HepG2 (cell line): ENCODE data around the gene NSMCE4A. TPM values are rescaled to one million over a fixed set of nuclear protein-coding genes. Genes with fewer than 3 reads are reported as not detected.

Experiments
- CBX1 ChIP-seq: IDR thresholded peaks from one replicate; pipeline ENCODE4 v1.6.1; 2016; ENCODE audit warnings: antibody characterized with exemption, low read depth
- GATAD2A ChIP-seq: IDR thresholded peaks from 2 replicates; pipeline ENCODE4 v1.6.1; 2016
- HMG20B ChIP-seq: conservative IDR thresholded peaks from 2 replicates; pipeline ENCODE4 v1.6.1; 2016; ENCODE audit warnings: missing genetic modification reagents, missing compliant biosample characterization
- HNF4A ChIP-seq: sonication (generic); formaldehyde crosslinking; IDR thresholded peaks from 2 replicates; pipeline ENCODE4 v1.4.0; 2020; ENCODE audit warnings: missing genetic modification reagents
- HNRNPK ChIP-seq: fragments of 200-400 bp; formaldehyde crosslinking; IDR thresholded peaks from 2 replicates; pipeline ENCODE4 v1.6.1; 2018; ENCODE audit warnings: low read length, low read depth, moderate library complexity, mild to moderate bottlenecking; ENCODE audit not compliant: poor library complexity, severe bottlenecking
- KAT8 ChIP-seq: IDR thresholded peaks from 2 replicates; pipeline ENCODE4 v1.6.1; 2016; ENCODE audit warnings: missing genetic modification reagents, missing compliant biosample characterization
- MAZ ChIP-seq, 2 experiments: sonication (generic) in 1 of 2; formaldehyde crosslinking in 1 of 2; IDR thresholded peaks; 2 replicates each; pipeline versions ENCODE4 v1.5.0 to v1.6.1; 2012 to 2020; ENCODE audit warnings: low read depth in 2 of 2, mild to moderate bottlenecking in 2 of 2, borderline replicate concordance in 1 of 2, improper control_type of control experiment in 1 of 2, low read length in 1 of 2, missing genetic modification reagents in 1 of 2, moderate library complexity in 1 of 2
- MEIS1 ChIP-seq: sonication (generic); formaldehyde crosslinking; IDR thresholded peaks from 2 replicates; pipeline ENCODE4 v1.9.0; 2021; ENCODE audit warnings: mild to moderate bottlenecking, missing genetic modification reagents, moderate library complexity, borderline replicate concordance
- MIER2 ChIP-seq: IDR thresholded peaks from 2 replicates; pipeline ENCODE4 v1.6.1; 2016; ENCODE audit warnings: missing biosample characterization, missing genetic modification reagents
- NR2F6 ChIP-seq, 2 experiments: IDR thresholded peaks; 2 replicates each; pipeline ENCODE4 v1.6.1; 2016; ENCODE audit warnings: antibody characterized with exemption in 1 of 2, mild to moderate bottlenecking in 1 of 2
- RFX5 ChIP-seq: IDR thresholded peaks from 2 replicates; pipeline ENCODE4 v1.6.1; 2011; ENCODE audit warnings: low read depth, low read length, improper control_type of control experiment
- SOX13 ChIP-seq, 3 experiments: fragments of 450-650 bp in 1 of 3; sonication (generic) in 1 of 3; formaldehyde crosslinking in 1 of 3; IDR thresholded peaks in 2 of 3; conservative IDR thresholded peaks in 1 of 3; 2 replicates each; pipeline versions ENCODE4 v1.5.0 to v1.6.1; 2016 to 2020; ENCODE audit warnings: antibody characterized with exemption in 1 of 3, mild to moderate bottlenecking in 1 of 3, missing compliant biosample characterization in 1 of 3, missing genetic modification reagents in 1 of 3, moderate library complexity in 1 of 3
- STAT6 ChIP-seq: sonication (generic); formaldehyde crosslinking; IDR thresholded peaks from 2 replicates; pipeline ENCODE4 v1.4.0; 2020; ENCODE audit warnings: missing genetic modification reagents, mild to moderate bottlenecking, borderline replicate concordance
- TP53 ChIP-seq: sonication (generic); formaldehyde crosslinking; conservative IDR thresholded peaks from 2 replicates; pipeline ENCODE4 v1.4.0; 2020; ENCODE audit warnings: missing genetic modification reagents
- ZEB1 ChIP-seq: IDR thresholded peaks from 2 replicates; pipeline ENCODE4 v1.6.1; 2012; ENCODE audit warnings: mild to moderate bottlenecking, low read depth, inconsistent platforms; ENCODE audit not compliant: insufficient replicate concordance
- ZFP36 ChIP-seq: fragments of 150-350 bp; IDR thresholded peaks from 2 replicates; pipeline ENCODE4 v1.6.1; 2018; ENCODE audit warnings: borderline replicate concordance, low read length, low read depth; ENCODE audit not compliant: partially characterized antibody
- ZFP90 ChIP-seq: sonication (generic); formaldehyde crosslinking; IDR thresholded peaks from 2 replicates; pipeline ENCODE4 v1.8.0; 2022; ENCODE audit warnings: missing genetic modification reagents, mild to moderate bottlenecking, inconsistent platforms, borderline replicate concordance
- ZKSCAN1 ChIP-seq: fragments of 150-350 bp; IDR thresholded peaks from 2 replicates; pipeline ENCODE4 v1.6.1; 2014; ENCODE audit warnings: low read length
- ZNF142 ChIP-seq: sonication (generic); formaldehyde crosslinking; IDR thresholded peaks from 2 replicates; pipeline ENCODE4 v1.4.0; 2020; ENCODE audit warnings: missing genetic modification reagents
- ZNF432 ChIP-seq: sonication (generic); formaldehyde crosslinking; IDR thresholded peaks from 2 replicates; pipeline ENCODE4 v1.5.0; 2020; ENCODE audit warnings: missing genetic modification reagents, mild to moderate bottlenecking, borderline replicate concordance
- ZNF709 ChIP-seq: sonication (generic); formaldehyde crosslinking; IDR thresholded peaks from 2 replicates; pipeline ENCODE4 v1.5.0; 2020; ENCODE audit warnings: mild to moderate bottlenecking, missing genetic modification reagents
- polyA plus RNA-seq, 8 experiments: library from polyadenylated mRNA; depleted of rRNA in 3 of 8; stranded (reverse) in 7 of 8; unstranded in 1 of 8; fragments of >200 nt; fragmentation: Illumina TruSeq in 4 of 8; extraction: Trizol in 4 of 8; gene quantifications; 2 replicates each; pipeline versions ENCODE4 v1.2.1 to v1.2.3, GENCODE V29; 2011 to 2016; ENCODE audit warnings: low read depth in 4 of 8, missing spikeins in 1 of 8, mixed read lengths in 1 of 8; ENCODE audit not compliant: insufficient read depth in 1 of 8
- total RNA-seq, 5 experiments: library from RNA; depleted of rRNA; stranded (reverse); fragments of >200 nt; fragmentation: Illumina TruSeq; extraction: Trizol; gene quantifications; 2 replicates each; pipeline ENCODE4 v1.2.3, GENCODE V29; 2016; ENCODE audit warnings: low read depth in 1 of 5

The NSMCE4A gene
- total and polyA plus RNA-seq, 2 of the 13 experiments (the other 11 are each of a cell fraction or from before 2014, with no cell fraction given): 61.1 to 91.6 TPM

GRCh38 chr10:121976607-121977006 lies 1.6 kb upstream of the NSMCE4A start (continued):
- TF ChIP-seq STAT6 (no peak), MAZ (IDR thresholded peaks at IDR 0.05; ENCODE audit: borderline replicate concordance, low read depth, low read length) (no peak), MAZ (CRISPR knock-in tag; IDR thresholded peaks at IDR 0.05; ENCODE audit: low read depth) (no peak), SOX13 (IDR thresholded peaks at IDR 0.05) (no peak), SOX13 (CRISPR knock-in tag; conservative IDR thresholded peaks at IDR 0.05 in 1 of 2, IDR thresholded peaks at IDR 0.05 in 1 of 2) (no peak; a peak in 1 of 4 replicates), HNRNPK (no peak), RFX5 (no peak), ZNF709 (no peak), ZFP36 (no peak), ZKSCAN1 (no peak), MEIS1 (no peak), HMG20B (no peak), ZNF432 (CRISPR knock-in tag) (no peak), MIER2 (CRISPR knock-in tag) (no peak), NR2F6 (IDR thresholded peaks at IDR 0.05) (peak; percentile 49), NR2F6 (CRISPR knock-in tag; IDR thresholded peaks at IDR 0.05) (peak; percentile 52; the same call in 1 of the 2 replicates), ZFP90 (CRISPR knock-in tag) (no peak), TP53 (CRISPR knock-in tag) (no peak), ZNF142 (CRISPR knock-in tag) (no peak), ZEB1 (no peak), KAT8 (CRISPR knock-in tag) (peak; percentile 26; the same call in 1 of the 2 replicates), HNF4A (CRISPR knock-in tag) (peak; percentile 84), CBX1 (no peak), GATAD2A (CRISPR knock-in tag) (peak; percentile 69)
